Esophagus muscularis mucosa (tissue), 4 donors: ENCODE results near the gene CNNM3.

Experiments
- CTCF ChIP-seq, 3 experiments: fragments of 200-600 bp in 2 of 3; fragments of 450-650 bp in 1 of 3; sonication (generic) in 2 of 3; IDR thresholded peaks; one replicate each; pipeline ENCODE4 v1.5.1; 2017 to 2019; ENCODE audit warnings: antibody characterized with exemption in 3 of 3, mild to moderate bottlenecking in 2 of 3, moderate library complexity in 1 of 3
- EP300 ChIP-seq: sonication (generic); formaldehyde crosslinking; IDR thresholded peaks from one replicate; pipeline ENCODE4 v1.6.1; 2017; ENCODE audit warnings: antibody characterized with exemption
- POLR2A ChIP-seq: fragments of 450-650 bp; IDR thresholded peaks from one replicate; pipeline ENCODE4 v1.6.1; 2017; ENCODE audit warnings: antibody characterized with exemption, moderate library complexity, mild to moderate bottlenecking, low read depth
- POLR2AphosphoS5 ChIP-seq, 2 donors: sonication (generic); formaldehyde crosslinking; IDR thresholded peaks; one replicate each; pipeline ENCODE4 v1.6.1; 2017; ENCODE audit warnings: antibody characterized with exemption in 2 of 2

- no peak for TF ChIP-seq CTCF (IDR thresholded peaks at IDR 0.05)
- no peak for TF ChIP-seq POLR2AphosphoS5 (IDR thresholded peaks at IDR 0.05)
- no peak for TF ChIP-seq EP300
- TF ChIP-seq POLR2A, result no peak
These were observed 23.3 kb downstream of the CNNM3 start for GRCh38 chr2:96839293-96839874.
